Measurements from ENCODE around the gene PINLYP. TPM values are rescaled to one million over a fixed set of nuclear protein-coding genes. Genes with fewer than 3 reads are reported as not detected.

Gene PINLYP
- total and polyA plus RNA-seq, 7 donors, result 1.4 to 21.0 (median 10.8) TPM

GRCh38 chr19:43618921-43619261 is 43.3 kb downstream of the PINLYP start:
- no peaks in the 10 kb centered on the region for H3K9me3 ChIP-seq
- DNase-seq, result no peak
- intact Hi-C loops (cut with DNase I), result loop anchor here (1.0 kb wide), 1 partner anchor 23 kb away; the partner anchor contains the start of genes IRGQ and ZNF576
- TF ChIP-seq EP300 (IDR thresholded peaks at IDR 0.05) (no peak), CTCF (IDR thresholded peaks at IDR 0.05) (no peak), POLR2AphosphoS5 (IDR thresholded peaks at IDR 0.05) (no peak), POLR2A (IDR thresholded peaks at IDR 0.05) (no peak)
- 0 to 1% methylated on average over 14 of the region's 14 CpGs for WGBS, 2 donors
- peak overlapping the region; percentile 65 to 88 (median 71) for H3K4me3 ChIP-seq
- H3K36me3 ChIP-seq, result peaks cover 0 to 4% (median 0%) of the 10 kb centered on the region in 4 donors
- H3K4me1 ChIP-seq, result peaks cover 0 to 29% (median 17%) of the 10 kb centered on the region in 4 donors
- peak overlapping the region; percentile 91 to 98 (median 98) for H3K27ac ChIP-seq
- H3K27me3 ChIP-seq, result no peaks in the 10 kb centered on the region

- TF ChIP-seq POLR2A (IDR thresholded peaks at IDR 0.05) (peak; percentile 47 to 58), CTCF (IDR thresholded peaks at IDR 0.05) (no peak), POLR2AphosphoS5 (IDR thresholded peaks at IDR 0.05) (peak; percentile 50 to 90 (median 83))
- DNase-seq, result peak; percentile 93
- WGBS, 2 donors, result 0% methylated on average over 81 of the region's 81 CpGs
- no peaks in the 10 kb centered on the region for H3K9me3 ChIP-seq
- peak within 1 kb of the TSS; percentile 65 to 88 (median 71) for H3K4me3 ChIP-seq
- peak within 1 kb of the TSS; percentile 91 to 98 (median 98) for H3K27ac ChIP-seq
- no peaks in the 10 kb centered on the region for H3K36me3 ChIP-seq
- H3K27me3 ChIP-seq, result no peaks in the 10 kb centered on the region
- peaks cover 0 to 29% (median 17%) of the 10 kb centered on the region in 4 donors for H3K4me1 ChIP-seq
- intact Hi-C loops (cut with DNase I), result loop anchor here (1.0 kb wide), 1 partner anchor 23 kb away; the partner anchor contains the start of genes IRGQ and ZNF576
Observed at GRCh38 chr19:43619262-43620060, 43.9 kb downstream of the PINLYP start, which contains the start of gene ZNF428. TSS of gene ZNF428 (minus strand) at chr19:43619629. CDS start at chr19:43614304, 5,325 bp downstream.

- 45 to 47% methylated on average over 23 of the region's 23 CpGs for WGBS, 2 donors
- Histone ChIP-seq H3K36me3 (peaks cover 0 to under 1% (median 0%) of the 10 kb centered on the region in 4 donors), H3K4me1 (peaks cover 0 to 24% (median 17%) of the 10 kb centered on the region in 4 donors), H3K27me3 (no peaks in the 10 kb centered on the region), H3K27ac (peak overlapping the region; percentile 91 to 98 (median 98)), H3K4me3 (peak overlapping the region; percentile 65 to 88 (median 71)), H3K9me3 (no peaks in the 10 kb centered on the region)
- no peak for TF ChIP-seq POLR2A (IDR thresholded peaks at IDR 0.05)
- no peak for TF ChIP-seq POLR2AphosphoS5 (IDR thresholded peaks at IDR 0.05)
- TF ChIP-seq EP300 (IDR thresholded peaks at IDR 0.05), result no peak
- TF ChIP-seq CTCF (IDR thresholded peaks at IDR 0.05), result no peak
- intact Hi-C loops (cut with DNase I), result no loop called here
- no peak for DNase-seq
Observed at GRCh38 chr19:43620061-43621001, 44.7 kb downstream of the PINLYP start.

GRCh38 chr19:43622070-43622469 is 46.5 kb downstream of the PINLYP start:
- intact Hi-C loops (cut with DNase I), result no loop called here
- H3K27ac ChIP-seq, result no peak overlapping the region
- H3K4me3 ChIP-seq, result no peak overlapping the region
- H3K4me1 ChIP-seq, result peaks cover 0 to 23% (median 15%) of the 10 kb centered on the region in 4 donors
- DNase-seq, result no peak
- H3K9me3 ChIP-seq, result no peaks in the 10 kb centered on the region
- peaks cover 0 to 13% (median 0%) of the 10 kb centered on the region in 4 donors for H3K36me3 ChIP-seq
- WGBS, 2 donors, result 50 to 82% methylated on average over 4 of the region's 4 CpGs
- no peaks in the 10 kb centered on the region for H3K27me3 ChIP-seq
- TF ChIP-seq POLR2AphosphoS5 (IDR thresholded peaks at IDR 0.05), result no peak
- TF ChIP-seq POLR2A (IDR thresholded peaks at IDR 0.05), result no peak
- no peak for TF ChIP-seq CTCF (IDR thresholded peaks at IDR 0.05)
- TF ChIP-seq EP300 (IDR thresholded peaks at IDR 0.05), result no peak
